Stimulated activated CD8-positive, alpha-beta memory T cell treated with anti-CD3 and anti-CD28 coated beads, Interleukin-7, amount 100 ng/mL, for 1 hour (primary cell): ENCODE data around the gene MRPL17.

Experiments
- DNase-seq, 2 donors: peaks; one replicate each; pipeline ENCODE4 v3.0.0-alpha.2; 2020; ENCODE audit warnings: low read depth in 2 of 2

MRPL17 gene

DNA sequence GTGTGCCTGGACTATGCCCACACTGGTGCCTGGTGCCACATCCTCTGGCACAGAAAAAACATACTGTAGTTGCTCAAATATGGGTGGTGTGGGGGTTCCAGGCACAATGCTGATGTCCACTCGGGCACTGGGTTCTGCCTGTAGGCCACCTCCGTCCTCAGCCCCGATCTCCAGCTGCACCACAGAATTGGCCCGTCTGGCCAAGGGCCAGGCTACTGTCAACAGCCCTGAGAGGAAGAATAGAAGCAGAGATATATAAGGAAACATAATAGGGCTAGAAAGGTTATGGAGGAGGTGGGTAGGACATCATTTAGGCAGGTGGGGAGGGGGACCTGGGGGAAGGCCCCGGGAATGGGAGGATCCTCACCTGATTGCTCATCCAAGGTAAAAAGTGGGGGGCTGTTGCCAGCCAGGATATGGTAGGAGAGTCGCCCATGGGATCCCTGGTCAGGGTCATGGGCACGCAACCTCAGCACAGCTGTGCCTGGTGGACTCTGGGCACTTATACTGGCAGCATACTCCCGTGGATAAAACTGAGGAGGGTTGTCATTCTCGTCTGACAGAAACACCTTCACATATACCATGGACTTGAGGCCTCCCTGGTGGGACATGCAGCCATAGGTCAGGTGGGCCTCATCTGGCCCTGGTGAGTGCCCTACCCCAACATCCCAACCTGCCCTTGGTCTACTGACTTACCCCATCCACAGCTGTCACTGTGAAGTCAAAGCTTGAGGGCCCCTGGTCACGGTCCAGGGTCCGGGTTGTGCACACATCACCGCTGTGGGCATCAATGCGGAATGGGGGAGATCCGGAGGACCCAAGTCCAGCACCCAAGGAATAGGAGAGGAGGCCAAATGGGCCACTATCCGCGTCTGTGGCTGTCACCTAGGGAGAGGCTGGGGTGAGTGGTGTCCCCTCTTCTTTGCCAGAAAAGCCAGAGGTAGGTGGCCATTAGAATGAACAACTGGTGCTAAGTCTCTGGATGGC is 49.4 kb downstream of the MRPL17 start:
- DNase-seq, result no peak

DNA sequence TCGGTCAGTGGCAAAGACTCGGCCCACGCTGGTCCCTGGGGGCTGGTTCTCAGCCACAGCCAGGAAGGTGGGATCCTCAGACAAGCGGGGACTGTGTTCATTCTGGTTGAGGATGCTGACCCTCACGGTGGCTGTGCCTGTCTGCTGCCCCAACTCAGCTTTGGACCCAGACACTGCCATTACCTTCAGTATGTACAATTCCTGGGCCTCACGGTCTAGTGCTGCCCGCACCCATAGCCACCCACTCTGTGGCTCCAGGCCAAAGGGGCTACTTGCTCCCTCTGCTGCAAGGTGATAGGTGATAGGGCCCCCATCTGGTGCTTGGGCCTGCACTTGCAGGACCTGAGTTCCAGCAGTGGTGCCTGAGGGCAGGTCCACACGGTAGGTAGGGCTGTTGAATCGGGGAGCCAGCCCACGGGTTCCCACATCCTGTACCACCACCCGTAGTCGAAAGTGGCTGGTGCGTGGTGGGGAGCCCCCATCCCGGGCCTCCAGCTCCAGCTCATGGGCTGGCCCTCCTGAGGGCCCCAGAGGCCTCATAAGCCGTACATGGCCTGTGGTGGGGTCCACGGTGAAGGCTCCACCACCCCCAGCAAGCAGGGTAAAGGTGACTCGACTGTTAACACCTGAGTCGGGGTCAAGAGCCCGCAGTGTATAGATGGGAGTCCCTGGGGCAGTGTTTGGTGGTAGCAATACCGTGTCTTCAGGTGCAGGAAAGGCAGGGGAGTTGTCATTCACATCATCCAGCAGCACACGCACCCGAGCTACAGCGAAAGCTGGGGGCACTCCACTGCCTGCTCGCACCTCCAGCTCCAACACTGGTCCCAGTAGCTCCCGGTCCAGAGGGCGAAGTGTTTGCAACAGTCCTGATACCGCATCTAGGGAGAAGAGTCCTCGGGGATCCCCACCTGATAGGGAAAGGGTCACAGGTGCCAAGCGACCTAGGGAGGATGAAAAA is 50.7 kb downstream of the MRPL17 start:
- no peak for DNase-seq

DNA sequence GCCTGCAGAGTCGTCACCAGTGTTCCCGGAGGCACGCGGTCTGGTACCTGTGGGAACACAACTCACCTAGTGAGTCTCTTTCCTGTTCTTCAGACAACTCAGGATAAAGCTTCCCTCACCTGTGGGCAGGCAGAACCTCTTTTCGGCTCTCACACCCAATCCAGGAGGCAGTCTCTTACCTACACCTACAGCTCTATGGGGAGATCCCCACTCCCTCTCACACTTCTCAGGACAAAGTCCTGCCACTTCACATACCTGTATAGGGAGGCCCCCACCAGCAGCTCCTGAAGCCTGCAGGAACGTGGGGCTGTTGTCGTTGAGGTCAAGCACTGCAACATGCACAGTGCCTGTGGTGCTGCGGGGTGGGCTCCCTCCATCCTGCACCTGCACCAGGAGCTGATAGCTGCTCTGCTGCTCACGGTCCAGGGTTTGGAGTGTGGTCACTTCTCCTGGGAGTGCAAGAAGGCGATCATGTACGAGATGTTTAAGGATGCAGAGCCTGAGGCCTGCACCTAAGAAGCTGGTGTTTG is 51.7 kb downstream of the MRPL17 start:
- DNase-seq, result no peak

DNA sequence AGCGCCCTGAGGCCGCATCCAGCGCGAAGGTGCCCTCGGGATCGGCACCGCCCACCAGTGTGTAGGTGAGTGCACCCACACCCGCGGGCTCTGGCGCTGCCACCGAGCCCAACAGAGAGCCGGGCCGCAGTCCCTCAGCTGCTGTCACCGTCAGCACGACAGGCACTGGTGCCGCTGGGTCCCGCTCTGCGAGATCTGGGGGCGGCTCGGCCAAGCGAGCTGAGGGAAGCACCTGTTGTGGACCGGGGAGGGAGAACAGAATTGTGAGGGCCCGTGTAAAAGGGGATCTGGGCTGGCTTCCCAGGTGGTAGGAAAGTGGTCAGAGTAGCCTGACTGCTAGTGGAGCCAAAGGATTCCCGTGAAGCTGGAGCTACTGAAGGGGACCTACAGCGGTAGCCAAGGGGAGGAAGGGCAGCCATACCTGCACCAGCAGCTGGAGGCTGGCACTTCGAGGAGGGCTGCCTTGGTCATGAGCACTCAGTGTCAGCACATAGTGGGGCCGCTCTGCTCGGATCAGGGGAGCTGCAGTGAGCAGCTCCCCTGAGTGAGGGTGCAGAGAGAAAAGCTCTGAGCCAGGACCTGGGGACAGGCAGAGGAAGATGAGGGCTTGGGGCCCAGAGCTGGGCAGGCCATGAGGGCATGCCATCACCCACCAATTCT is 52.4 kb downstream of the MRPL17 start:
- no peak for DNase-seq
